GM18909 (cell line): ENCODE results near the gene FAM193B.

Experiments used
- ATAC-seq: cut with Tn5 transposase; IDR thresholded peaks from one replicate; pipeline ENCODE4 v1.9.1; 2021; ENCODE audit warnings: mild to moderate bottlenecking; ENCODE audit not compliant: unreplicated experiment, poor library complexity

Gene FAM193B

GRCh38 chr5:177519463-177520235, 34.7 kb downstream of the FAM193B start:
- no peak for ATAC-seq

GRCh38 chr5:177516601-177517568, 37.5 kb downstream of the FAM193B start, which contains the start of gene DDX41:
DDX41 (minus strand) TSS chr5:177516961; CDS start chr5:177516945, 16 bp downstream.
- ATAC-seq = peak; percentile 78

DNA sequence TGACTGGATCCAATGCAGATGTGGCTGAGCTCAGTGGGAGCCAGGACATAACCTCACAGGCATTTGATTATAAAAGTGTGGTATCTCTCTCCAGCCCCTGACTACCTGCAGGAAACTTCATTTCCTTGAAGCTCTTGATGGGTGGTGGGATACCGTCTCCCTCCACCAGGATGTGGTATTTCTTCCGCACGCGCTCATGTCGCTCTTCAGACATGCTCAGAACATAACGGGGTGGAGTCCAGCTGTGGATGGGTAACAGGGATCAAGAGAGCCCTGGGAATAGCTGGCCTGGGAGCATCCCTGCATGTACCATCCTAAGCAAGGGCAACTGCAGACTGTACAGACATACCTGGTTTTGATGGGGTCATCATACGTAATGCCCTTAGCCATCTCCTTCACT, 38.8 kb downstream of the FAM193B start:
- no peak for ATAC-seq

GRCh38 chr5:177514541-177514940, 39.8 kb downstream of the FAM193B start:
- ATAC-seq = no peak

- no peak for ATAC-seq
Measured at GRCh38 chr5:177513500-177513899, 40.9 kb downstream of the FAM193B start.

DNA sequence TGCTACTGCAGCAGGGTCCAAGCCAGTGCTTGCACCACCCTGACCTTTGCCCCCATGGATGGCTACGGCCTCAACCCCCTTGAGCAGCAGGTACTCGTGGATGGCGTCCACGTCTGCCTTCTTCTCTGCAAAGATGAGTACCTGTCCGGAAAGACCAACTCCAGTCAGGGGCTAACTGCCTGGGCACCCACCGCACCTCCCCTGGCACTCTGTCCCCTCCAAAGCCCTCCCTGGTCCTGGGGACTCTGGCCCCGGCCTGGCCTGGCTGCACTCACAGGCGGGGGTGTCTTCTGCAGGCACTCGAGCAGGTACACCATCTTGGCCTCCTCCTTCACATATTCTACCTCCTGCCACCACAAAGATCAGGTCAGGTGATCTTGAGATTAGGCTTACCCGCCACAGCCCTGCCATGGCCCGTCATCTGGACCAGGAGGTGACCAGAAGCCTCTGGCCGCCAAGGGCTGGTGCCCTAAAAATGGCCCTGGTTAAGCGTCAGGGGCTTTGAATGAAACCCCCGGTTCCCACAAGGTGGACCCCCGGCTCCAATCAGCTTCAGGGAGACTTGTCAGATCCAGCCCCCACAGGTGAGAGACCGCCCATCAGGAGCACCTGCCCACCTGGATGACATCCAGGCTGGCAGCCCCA, 41.5 kb downstream of the FAM193B start:
- no peak for ATAC-seq

GRCh38 chr5:177511796-177512675, 42.3 kb downstream of the FAM193B start:
- ATAC-seq = no peak

DNA sequence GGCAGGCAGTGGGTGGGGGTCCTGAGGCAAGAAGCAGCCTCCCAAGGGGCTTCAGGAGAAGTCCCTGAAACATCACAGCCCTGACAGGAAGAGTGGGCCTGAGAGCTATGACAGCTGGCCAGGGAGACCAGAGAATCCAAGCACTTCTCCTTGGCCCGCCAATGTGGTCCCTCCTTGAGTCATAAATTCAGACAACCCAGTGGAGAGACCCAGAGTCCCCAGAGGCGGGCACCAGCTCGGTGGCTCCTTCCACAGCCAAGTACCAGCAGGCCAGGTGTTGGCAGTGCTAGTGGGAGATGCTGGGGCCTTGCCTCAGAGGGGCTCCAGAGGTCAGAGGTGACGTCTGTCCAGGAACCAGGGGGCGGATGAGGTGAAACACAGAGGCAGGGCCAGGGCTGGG, 43.2 kb downstream of the FAM193B start:
- ATAC-seq = no peak

- ATAC-seq = peak; percentile 33
Measured at GRCh38 chr5:177510567-177511053, 43.8 kb downstream of the FAM193B start.

DNA sequence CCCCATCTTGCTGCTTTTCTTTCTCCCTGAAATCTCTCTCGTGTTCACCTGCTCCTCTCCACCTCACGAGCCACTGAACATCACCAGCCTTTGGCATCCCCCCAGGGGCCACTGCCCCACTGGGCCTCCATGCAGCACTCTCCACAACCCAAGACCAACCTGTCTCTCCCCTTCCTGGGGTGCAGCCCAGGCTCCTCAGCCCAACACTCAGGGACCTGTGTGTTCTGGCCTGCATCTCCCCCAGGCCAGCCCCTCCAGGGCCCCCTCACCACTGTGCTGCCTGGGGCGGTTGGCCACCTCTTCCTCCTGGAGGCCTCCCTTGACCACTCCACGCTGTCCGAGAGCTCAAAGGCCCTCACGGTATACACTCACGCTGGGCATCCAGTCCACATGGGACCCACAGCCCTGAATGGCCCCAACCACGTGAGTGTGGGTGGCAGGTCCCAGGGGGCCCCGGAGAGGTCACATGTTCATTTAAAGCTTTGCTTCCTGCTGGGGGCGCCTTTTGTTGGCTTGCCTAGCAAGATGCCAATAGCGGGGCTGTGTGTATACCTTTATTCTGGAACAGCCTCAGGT, 44.3 kb downstream of the FAM193B start:
- ATAC-seq = peak; percentile 32

GRCh38 chr5:177509381-177509951, 44.9 kb downstream of the FAM193B start, which contains the start of gene DOK3:
DOK3 (minus strand) TSS chr5:177509826; CDS start chr5:177509540, 286 bp downstream.
- peak; percentile 30 for ATAC-seq

- ATAC-seq = peak; percentile 31
Measured at GRCh38 chr5:177508837-177509236, 45.5 kb downstream of the FAM193B start.

GRCh38 chr5:177508221-177508611, 46.1 kb downstream of the FAM193B start:
- ATAC-seq = no peak

DNA sequence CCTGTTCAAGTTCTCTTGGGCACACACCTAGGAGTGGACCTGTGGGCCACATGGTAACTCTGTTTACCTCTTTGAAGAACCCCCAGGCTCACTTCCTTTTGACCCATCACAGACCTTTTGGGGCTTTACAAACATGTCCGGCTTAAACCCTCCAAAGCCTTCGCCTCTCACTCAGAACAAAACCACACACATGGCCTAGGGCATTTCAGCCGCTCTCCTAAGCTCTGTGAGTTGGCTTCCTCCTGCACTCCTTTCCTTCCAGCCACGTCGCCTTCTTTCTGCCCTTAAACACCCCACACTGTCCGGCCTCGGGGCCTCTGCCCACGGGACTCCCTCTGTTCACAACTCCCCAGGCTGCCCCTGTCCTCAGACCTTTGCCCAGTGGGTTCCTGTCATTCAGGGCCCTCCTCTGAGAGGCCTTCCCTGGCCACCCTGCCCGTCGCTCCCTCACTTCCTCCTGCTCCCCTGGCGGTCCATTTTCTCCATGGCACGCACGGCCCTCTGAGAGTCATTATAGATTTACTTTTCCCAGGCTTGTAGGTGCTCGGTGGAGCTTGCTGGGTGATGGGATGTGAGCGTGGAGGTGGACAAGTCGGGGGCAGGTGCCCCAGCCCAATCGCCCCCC, 46.7 kb downstream of the FAM193B start:
- no peak for ATAC-seq

GRCh38 chr5:177507165-177507564, 47.2 kb downstream of the FAM193B start:
- ATAC-seq = no peak

DNA sequence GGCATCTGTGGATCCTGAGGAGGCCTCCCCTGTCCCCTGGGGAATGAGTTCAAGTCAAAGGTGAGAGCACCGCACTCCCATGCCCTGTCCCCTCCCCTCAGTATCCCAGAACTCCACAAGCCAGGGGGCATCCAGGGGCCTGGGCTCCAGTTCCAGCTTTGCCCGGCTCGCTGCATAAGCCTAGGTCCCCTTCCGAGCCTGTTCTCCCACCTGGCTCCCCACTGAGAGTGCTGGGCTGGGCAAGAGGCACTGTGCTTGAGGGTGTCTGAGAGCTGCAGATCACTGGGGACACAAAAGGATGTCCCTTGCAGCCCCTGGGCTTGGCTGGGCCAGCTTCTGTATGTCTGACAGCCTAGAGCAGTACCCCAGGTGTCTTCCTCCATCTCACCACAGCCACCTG, 49.3 kb downstream of the FAM193B start:
- no peak for ATAC-seq

- ATAC-seq = no peak
Measured at GRCh38 chr5:177504086-177505056, 50.0 kb downstream of the FAM193B start.
